ENCODE measurements around the gene FOXD1.
A peak's percentile ranks its signal among the peaks of the same experiment; 100 is the strongest.
"Not testable (repeated sequence)": the region's sequence is repeated elsewhere in the genome, so short reads cannot be mapped to it uniquely, and the experiment has no call there.

The FOXD1 gene

DNA sequence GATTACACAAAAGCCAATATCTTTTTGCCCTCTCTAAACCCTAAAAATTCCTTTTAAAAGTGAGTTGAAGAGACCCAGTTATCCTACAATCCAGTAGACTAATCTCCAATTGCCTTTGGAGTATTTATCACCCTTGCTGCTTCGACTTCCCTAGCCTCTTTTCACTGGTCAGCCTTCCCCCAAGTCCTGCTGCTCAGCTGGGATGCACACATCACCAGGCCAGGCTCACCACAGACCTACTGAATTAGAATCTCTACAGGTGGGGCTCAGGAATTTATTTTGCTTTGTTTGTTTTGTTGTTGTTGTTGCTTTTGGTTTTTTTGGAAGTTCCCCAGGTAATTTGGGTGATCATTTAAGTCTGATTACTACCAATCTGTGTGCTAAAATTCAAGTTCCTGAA lies 11.6 kb upstream of the FOXD1 start:
- ATAC-seq: no peak

DNA sequence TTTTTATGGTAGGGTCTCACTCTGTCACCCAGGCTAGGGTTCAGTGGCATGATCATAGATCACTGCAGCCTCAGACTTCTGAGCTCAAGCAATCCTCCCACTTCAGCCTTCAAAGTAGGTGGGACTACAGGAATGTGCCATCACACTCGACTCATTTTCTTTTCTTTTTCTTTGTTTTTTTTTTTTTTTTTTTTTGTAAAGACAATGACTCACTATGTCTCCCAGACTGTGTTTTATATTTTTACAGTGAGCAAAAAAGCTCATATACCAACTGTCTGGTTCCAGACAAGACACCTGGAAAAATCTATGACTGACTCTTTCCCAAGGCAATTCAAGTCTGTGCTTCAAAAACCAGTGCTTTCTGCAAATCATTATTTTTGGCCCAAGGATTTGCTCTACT lies 10.8 kb upstream of the FOXD1 start:
- no peak for ATAC-seq

DNA sequence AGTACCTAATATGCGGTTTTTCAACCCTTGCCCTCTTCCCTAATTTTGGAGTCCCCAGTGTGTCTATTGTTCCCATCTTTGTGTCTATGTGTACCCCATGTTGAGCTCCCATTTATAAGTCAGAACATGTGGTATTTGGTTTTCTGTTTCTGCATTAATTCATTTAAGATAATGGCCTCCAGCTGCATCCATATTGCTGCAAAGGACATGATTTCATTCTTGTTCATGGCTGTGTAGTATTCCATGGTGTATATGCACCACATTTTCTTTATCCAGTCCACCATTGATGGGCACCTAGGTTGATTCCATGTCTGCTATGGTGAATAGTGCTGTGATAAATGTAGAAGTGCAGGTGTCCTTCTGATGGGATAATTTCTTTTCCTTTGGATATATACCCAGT lies 7.9 kb upstream of the FOXD1 start:
- ATAC-seq: not testable (repeated sequence)

DNA sequence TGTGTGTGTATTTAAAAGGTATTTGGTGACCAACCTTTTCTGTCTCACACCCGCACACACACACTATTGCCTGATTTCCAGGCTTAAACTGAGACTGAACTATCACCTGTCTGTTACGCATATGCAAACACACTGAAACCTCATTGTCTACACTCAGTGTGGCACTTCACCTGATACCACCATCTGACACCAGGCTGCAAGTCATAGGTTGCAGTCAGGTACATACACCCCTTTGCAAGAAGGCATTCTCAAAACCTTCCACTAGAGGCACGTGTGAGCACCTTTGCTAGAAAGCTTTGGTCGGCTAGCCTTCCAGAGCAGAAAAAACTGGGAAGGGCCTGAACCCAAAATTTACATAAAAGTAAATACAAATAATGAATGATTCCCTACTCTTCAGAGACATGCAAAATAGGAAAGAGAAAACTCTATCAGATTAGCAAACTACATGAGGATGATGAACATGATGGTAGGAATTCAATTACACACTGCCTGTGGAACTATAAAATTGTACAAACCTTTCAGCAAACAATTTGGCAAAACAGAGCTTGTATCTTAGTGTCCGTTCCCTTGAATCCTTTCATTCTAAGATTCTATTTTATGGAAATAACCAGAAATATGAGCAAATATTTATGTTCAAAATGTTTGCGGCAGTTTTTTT lies 5.9 kb upstream of the FOXD1 start:
- peak; percentile 77 for ATAC-seq

DNA sequence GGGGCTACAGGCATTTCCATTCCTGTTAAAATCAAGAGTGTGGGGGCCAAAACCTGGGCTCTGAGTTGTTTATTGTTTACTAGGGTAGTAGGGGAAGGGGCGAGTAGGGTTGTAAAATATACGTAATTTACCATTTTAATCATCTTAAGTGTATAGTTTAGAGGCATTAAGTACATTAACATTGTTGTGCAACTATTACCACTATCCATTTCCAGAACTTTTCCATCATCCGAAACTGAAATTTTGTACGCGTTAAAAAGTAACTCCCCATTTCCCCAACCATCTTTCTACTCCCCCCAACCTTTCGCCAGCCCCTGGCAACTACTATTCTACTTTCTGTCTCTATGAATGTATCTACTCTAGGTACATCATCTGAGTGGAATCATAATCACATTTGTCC lies 3.6 kb upstream of the FOXD1 start:
- no peak for ATAC-seq

DNA sequence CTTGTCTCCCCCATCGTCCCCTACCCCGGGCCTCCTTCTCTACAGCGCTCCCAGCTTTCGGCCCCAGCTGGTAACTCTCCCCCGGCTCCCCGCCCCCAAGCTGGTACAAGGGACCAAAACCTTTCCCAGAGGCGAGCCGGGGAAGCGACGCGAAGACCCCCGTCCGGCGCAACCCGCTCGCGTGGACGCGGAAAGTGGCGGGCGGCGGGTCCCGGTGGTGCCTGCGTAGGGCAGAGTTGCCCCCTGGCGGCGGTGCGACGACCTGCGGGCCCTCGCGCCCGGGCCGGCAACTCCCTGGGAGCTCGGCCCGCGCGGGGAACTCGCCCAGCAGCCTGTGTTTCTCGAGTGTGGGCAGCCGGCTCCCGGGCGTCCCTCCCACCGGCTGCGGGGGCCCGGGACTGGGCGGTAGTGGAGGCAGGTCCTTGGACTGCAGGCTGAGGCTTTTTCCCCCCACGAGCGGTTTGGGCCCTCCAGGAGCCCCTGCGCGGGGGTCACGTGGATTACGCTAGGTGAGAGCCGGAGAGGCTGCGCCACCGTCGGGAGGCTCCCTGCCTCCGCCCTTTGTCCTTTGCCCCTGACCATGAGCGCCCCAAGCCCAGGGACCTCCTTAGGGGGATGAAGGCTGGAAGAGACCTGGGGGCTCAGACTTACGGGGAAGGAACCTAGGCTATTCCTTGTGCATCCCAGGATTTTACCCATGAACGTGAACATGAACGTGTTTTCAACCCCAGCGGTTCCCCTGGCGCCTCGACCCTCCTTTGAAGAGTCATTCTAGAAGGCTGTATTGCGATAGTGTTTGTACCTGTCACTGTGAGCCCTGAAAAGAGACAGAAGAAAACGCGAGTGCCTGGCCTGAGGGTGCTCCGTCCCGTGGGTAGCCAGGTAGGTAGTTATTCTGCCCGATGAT lies 2.9 kb upstream of the FOXD1 start:
- peak; percentile 22 to 31 for ATAC-seq

DNA sequence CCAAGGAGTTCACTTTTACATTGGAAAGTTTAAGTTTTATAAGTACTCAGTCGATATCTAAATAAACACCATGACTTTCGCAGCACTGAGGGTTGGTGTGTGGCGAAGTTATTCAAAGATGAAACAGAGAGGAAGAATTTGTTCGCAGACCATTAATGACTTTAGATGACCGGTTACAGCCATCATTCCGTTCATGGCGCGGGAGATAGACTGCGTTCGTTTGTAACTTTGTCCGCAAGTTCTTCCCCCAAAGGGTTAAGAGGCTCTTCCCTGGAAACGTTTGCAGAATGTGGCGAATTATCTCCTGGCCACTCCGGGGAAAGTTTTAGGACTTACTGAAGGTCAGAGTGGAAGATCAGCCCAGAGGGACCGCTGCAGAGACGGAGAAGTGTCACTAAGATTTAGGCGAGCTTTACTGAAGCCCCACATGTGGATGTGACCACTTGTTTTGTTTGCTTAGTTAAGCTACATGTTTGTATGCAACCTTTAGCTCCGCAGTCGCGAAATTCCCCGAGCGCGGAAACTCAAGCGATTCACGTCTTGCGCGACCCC lies 2.2 kb upstream of the FOXD1 start:
- no peak for ATAC-seq

DNA sequence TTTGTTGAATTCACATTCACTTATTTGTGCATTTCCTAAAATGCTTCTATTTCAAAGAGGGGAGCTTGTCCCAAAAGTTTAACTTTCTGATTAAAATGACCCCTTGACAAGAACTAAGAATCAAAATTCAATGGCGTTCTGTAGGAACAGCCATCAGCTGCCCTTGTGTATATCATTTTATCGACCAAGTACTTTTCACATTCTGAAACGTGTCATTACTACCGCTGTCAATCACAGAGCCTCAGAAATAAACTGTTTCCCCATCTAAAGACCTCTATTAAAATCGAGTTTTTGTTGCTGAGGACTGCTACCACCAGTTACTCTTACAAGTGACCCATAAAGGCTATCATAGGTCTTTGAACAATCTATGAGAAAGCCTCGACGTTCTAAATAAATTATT lies 1.6 kb upstream of the FOXD1 start:
- no peak for ATAC-seq

DNA sequence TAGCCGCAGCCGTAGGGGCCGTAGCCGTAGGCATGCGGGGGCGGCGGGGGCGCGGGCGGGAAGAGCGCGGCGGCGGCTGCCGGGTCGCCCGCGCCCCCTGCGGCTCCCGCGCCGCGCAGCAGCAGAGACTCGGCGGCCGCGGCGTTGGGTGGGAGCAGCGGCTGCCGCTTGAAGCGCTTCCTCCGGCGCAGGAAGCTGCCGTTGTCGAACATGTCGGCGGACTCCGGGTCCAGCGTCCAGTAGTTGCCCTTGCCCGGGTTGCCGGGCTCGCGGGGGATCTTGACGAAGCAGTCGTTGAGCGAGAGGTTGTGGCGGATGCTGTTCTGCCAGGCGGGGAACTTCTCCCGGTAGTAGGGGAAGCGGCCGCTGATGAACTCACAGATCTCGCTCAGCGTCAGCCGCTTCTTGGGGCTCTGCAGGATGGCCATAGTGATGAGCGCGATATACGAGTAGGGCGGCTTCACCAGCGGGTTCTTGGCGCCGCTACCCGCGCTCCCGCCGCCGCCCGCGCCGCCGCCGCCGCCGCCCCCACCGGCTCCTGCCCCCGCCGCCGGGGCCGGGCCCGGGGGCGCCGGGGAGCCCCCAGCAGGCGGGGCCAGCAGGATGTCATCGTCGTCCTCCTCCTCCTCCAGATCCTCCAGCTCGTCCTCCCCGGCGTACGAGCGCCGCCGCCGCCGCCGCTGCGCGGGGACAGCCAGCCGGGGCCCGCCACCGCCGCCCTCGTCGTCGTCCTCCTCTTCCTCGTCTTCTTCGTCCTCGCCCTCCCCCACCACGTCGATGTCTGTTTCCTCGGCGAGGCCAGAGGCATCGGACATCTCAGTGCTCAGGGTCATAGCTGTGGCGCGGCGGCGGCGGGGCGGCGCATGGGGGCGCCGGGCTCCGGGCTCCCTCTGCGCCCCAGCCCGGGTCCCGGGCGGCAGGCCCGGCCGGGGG lies 781 bp downstream of the FOXD1 start:
- peak; percentile 46 to 51 for ATAC-seq

DNA sequence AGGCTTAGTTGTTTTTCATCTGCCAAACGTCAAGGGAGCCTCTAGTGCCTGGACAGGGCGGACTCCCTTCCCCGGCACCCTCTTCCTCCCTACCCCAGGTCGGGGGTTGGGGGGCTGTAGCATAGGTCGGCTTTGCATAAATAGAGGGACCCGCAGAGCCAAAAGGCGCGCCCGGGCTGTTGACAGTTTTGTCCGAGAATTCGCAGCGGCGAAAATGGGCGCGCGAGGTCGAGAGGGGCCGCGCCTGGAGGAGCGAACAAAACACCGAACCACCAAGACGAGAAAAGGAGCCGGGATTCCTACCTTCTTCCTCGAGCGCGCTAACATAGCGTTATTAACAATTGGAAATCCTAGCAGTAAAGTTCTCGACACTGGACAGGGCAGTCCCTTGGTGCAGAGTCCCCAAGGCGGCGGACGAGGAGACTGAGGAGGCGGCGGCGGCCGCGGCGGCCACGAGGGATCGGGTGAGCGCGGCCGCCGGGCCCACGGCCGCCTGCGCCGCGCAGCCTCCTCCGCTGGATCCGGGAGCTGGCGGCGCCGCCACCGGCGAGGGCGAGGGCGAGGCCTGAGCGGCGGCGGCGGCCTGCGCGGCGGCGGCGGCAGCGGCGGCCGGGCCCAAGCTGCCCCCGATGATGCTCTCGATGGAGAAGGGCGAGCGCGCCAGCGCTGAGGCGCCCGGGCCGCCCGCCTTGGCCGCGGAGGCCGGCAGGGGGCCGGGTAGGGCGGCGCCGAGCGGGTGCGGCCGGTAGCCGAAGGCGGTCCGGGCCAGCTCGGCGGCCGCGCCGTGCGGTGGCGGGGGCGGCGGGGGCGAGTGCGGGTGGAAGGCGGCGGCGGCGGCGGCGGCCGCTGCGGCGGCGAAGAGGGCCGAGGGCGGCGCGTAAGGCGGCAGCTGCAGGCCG lies 1.7 kb downstream of the FOXD1 start:
- ATAC-seq: peak; percentile 17 to 19

DNA sequence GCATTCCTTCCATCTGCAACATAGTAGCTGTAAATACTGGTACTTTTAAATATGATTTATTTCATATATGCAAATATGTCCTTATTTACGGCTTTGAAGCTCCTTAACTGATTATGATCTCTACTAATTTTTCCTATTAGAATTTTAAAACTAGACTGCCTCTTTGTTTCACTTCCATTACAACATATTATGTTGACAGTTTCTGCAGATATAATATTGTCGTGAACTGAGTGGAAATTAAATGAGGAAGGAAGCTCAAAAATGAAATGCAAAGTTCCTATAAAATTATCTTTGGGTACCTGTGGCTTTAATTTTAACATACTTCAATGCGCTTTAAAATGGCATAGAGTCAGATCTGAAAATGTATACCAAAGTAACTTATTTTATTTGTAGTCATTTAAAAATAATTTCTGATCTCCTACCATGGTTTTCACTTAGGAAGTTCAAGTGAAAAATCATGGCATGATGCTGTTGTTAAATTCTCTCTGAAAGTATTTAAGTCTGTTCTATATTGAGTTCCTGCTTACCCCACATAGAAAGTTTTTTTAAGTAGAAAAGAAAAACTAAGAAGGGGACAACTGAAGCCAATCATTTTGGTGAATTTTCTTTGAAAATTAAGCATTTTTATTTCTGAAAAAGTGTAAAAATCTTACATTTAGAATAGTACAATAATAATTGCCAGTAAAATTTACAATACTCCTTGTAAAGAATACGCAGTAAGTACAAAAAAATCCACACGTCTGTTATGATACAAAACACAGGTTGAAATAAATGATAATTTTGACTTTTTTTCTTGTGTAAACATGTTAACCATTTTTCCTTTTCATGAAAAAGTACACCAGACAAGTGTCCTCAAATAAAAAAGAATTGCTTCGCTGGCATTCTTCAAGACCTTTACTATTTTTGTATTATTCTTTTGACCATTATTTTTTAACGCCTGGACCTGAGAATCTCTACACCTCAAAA lies 2.6 kb downstream of the FOXD1 start:
- ATAC-seq: no peak

DNA sequence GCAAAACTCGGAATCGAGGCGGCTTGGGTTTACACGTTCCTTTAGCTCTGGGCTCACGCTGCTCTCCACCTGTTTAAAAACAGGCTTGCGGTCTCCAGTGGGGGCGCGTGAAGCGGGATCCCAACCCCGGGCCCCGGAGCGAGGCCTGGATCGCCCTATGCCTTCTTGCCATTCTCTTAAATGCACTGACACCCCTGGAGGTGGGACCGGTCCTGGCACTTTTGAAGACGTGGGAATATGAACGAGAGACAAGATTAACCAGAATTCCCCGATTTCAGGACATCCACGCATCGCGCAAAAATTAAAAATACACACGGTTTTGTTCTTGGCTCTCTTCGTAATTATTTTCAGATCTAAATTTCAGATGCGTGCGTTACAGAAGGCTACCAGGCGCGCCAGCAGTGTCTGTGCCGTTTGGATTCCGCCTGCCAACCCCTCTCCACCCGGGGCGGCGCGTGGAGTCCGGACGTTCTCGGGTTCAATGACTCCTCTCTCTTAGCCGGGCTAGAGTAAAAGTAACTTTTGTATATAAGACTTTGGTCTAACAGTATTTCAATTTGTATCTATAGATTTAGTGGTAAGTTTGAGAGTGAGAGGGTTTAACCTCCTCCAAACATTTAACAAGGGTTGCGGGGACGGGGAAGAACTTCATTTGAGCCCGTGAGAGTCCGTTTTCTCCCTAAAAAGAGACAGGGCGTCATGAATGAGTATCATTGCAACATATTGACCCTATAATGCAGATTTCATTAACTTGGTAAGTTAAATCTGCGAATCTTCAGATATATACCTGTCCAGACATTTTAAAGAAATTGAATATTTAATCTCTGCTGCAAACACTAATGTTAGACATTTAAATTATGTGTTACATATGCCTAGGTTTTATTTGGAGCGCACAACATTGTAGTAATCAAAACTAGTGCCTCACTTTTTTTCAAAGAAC lies 3.8 kb downstream of the FOXD1 start:
- no peak for ATAC-seq

DNA sequence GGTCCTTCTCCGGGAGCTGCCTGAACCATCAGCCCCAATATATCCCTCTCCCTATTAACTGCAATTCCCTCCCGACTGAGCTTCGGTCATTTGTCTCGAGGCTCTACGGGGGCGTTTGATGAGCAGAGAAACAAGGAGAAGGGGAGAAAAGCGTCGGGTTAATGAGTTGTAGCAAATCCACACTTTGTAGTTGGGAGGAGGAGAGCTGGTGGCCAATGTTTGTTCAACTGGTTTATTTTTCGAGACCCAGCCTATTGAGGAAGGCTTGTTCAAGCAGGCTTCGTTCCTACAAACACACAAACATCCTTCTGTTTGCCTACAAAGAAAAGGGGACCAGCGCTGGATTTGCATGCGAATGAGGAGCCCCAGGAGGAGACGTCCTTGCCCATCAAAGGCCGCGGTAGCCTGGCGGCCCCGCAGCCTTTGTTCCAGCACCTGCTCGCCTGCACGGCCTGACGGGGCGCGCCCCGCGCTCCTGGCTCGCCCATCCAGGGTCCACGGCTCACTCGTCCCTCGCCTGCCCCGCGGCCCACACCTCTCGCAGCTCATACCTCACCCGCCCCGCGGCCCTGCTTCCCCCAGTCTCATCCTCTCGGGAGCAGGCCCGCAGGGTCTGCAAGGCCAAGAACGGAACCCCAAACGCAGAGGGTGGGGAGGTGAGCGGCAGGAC lies 4.6 kb downstream of the FOXD1 start:
- no peak for ATAC-seq

DNA sequence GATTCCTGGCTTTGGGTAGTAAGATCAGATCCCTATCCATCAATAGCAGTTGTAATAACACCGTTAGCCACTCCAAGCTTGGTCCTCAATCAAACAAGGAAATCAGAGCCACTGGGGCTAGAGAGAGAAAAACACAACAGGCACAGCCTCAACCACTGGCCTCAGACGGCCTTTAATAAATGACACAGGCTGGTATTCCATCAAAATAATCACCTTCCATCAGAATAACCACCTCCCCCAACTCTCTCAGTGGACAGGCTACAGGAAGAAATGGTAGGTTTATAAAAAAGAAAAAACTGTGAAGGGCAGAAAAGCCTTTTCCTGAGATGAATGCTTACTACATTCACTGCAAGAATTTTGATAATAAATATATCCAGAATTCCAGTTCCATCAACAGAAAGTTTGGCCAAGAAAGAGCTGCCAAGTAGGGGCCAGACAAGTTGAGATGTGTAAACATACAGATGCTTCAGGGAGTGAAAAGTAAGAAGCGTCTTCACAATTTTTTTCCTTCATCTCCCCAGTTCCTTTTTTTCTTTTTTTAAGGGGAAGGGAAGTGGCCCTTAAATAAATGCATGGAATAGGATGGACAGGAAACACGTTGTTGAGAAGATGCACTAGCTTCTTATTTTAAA lies 5.5 kb downstream of the FOXD1 start:
- ATAC-seq: no peak

DNA sequence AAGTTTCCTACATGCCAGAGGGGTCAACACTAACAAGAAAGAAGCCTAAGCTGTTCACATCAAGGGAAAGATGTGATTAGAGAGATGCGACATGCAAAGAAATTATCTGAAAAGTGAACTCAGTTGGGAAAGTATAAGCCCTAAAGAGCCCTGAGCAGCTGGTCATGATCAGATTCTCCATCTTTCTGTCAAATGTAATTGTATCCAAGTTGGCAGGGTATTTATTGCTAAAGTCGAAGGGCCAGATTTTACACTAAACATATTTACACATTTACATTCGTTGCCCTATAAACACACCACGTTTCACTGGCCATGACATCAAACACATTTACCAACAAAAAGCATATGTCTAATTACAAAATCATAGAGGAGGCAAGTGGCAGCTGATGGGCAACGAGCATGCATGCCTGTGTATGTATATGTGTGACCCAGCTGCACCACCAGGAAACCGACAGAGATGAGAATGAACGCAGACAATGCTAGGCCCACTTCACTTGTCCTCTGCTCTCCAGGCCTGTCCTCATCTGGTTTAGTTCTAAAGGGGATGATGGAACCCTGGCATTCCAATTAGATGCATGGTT lies 6.3 kb downstream of the FOXD1 start:
- ATAC-seq: no peak

DNA sequence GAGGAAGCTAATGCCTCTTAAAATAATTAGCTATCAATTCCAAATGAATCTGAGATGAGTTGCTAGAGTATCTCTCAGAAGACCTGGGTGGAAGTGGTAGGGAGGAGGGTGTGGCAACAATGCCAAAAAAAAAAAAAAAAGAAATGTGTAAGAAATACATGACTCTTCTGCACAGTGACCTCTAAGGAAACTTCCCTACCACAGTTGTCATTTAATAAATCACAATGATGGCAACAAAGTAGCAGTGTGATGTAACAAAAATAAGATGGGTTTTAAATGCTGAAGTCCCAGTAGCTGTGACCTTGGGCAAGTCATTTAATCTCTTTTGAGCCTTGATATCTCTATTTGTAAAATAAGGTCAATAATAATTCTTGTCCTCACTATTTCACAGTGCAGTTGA lies 7.2 kb downstream of the FOXD1 start:
- ATAC-seq: no peak

DNA sequence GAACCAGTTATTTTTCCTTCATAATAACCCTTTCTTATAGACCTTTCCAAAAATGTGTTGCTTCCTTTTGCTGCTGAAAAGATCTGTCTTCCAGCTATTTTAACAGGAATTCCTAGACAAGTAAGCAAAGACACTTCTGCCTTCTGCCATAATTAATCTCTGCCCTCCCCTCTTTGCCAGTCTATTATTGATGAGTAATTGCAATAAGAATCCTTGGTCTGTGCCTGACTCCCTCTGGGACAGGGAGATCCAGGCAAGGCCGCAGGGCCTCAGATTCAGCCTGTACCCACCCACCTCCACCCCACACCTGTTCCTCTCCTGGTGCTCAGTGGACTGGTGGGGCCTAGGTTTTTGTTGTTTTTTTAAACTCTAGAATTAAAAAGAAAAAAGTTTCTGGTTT lies 8.3 kb downstream of the FOXD1 start:
- ATAC-seq: no peak

Data from activated CD4-positive, CD25-positive, alpha-beta regulatory T cell treated with anti-CD3 and anti-CD28 coated beads, Interleukin-2, amount 50 U/mL, for 24 hours (primary cell).